ENCODE data around the gene PPP1R1A. TPM values are rescaled to one million over a fixed set of nuclear protein-coding genes. Genes with fewer than 3 reads are reported as not detected.
A peak's percentile ranks its signal among the peaks of the same experiment; 100 is the strongest.

The PPP1R1A gene
- total RNA-seq, 2 donors from 2014 or later = 12.5 to 16.1 TPM

DNA sequence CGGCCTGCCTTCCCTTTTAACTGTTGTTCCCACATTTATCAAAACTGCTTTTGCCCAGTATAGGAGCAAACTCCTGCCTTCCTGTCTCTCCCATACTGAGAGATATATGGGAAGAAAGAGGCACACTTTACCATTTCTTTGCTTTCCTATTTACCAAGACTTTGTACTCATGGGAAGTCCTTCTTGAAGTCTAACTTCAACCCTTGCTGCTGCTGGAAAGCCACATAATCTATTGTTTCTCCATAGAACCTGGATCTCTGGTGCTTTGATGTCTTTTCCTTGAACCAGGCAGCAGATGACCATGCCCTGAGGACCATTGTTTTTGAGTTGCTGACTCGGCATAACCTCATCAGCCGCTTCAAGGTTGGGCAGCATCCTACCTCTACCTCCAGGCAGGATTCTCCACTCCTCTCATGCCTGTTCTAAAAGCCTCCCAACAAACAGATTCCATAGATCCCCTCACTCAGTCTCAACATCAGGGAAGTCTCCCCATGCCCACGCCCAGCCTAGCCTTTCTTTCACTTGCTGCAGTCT is 18.4 kb downstream of the PPP1R1A start:
- Histone ChIP-seq H3K36me3 (ENCODE audit: control insufficient read depth, insufficient read depth, low read length) (no peaks in the 10 kb centered on the region), H3K9me3 (ENCODE audit: control insufficient read depth, low read length) (no peaks in the 10 kb centered on the region), H3K27me3 (ENCODE audit: control insufficient read depth, insufficient read depth, low read length, poor library complexity, severe bottlenecking) (no peaks in the 10 kb centered on the region), H3K27ac (ENCODE audit: low read depth, low read length) (peak overlapping the region; percentile 78), H3K4me1 (ENCODE audit: control insufficient read depth, insufficient read depth, low read length) (peaks cover 10% of the 10 kb centered on the region), H3K9ac (ENCODE audit: extremely low read depth, low read length, poor library complexity, severe bottlenecking) (no peak overlapping the region), H3K4me3 (ENCODE audit: low read length) (no peak overlapping the region)
- no peaks in the 10 kb centered on the region for H3K9me3 Mint-ChIP-seq
- H3K27me3 Mint-ChIP-seq (ENCODE audit: insufficient read depth) = peaks cover 12% of the 10 kb centered on the region
- WGBS, 2 experiments (ENCODE audit: insufficient coverage in 1 of 2, insufficient read length in 1 of 2) = 94 to 97% methylated on average over 4 of the region's 4 CpGs
- H3K36me3 Mint-ChIP-seq (ENCODE audit: low read depth) = no peaks in the 10 kb centered on the region
- TF ChIP-seq, protein P1, sequence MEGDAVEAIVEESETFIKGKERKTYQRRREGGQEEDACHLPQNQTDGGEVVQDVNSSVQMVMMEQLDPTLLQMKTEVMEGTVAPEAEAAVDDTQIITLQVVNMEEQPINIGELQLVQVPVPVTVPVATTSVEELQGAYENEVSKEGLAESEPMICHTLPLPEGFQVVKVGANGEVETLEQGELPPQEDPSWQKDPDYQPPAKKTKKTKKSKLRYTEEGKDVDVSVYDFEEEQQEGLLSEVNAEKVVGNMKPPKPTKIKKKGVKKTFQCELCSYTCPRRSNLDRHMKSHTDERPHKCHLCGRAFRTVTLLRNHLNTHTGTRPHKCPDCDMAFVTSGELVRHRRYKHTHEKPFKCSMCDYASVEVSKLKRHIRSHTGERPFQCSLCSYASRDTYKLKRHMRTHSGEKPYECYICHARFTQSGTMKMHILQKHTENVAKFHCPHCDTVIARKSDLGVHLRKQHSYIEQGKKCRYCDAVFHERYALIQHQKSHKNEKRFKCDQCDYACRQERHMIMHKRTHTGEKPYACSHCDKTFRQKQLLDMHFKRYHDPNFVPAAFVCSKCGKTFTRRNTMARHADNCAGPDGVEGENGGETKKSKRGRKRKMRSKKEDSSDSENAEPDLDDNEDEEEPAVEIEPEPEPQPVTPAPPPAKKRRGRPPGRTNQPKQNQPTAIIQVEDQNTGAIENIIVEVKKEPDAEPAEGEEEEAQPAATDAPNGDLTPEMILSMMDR (conservative IDR thresholded peaks at IDR 0.05) = no peak
- no peak overlapping the region for H3K4me3 Mint-ChIP-seq
- no peak for DNase-seq
- no peak overlapping the region for H3K27ac Mint-ChIP-seq
- peaks cover 19% of the 10 kb centered on the region for H3K4me1 Mint-ChIP-seq

DNA sequence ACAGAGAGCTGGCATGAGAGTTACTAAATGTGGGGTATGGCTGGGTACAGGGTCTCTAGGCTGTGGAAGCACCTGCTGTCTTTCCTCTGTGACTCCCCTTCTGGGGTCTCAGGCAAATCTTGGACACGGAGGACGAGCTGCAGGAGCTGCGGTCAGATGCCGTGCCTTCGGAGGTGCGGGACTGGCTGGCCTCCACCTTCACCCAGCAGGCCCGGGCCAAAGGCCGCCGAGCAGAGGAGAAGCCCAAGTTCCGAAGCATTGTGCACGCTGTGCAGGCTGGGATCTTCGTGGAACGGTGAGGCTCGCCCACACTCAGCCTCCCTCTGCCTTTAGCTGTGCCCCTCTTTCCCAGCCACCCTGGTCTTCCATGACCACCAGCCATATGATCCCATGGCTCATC is 19.4 kb downstream of the PPP1R1A start:
- H3K4me3 ChIP-seq (ENCODE audit: low read length) = no peak overlapping the region
- Mint-ChIP-seq H3K4me3 (no peak overlapping the region), H3K27me3 (ENCODE audit: insufficient read depth) (peaks cover 16% of the 10 kb centered on the region), H3K4me1 (peaks cover 23% of the 10 kb centered on the region), H3K27ac (no peak overlapping the region), H3K36me3 (ENCODE audit: low read depth) (no peaks in the 10 kb centered on the region), H3K9me3 (no peaks in the 10 kb centered on the region)
- WGBS, 2 experiments (ENCODE audit: insufficient coverage in 1 of 2, insufficient read length in 1 of 2) = 94 to 95% methylated on average over 10 to 14 of the region's 14 CpGs
- no peaks in the 10 kb centered on the region for H3K9me3 ChIP-seq (ENCODE audit: control insufficient read depth, low read length)
- H3K36me3 ChIP-seq (ENCODE audit: control insufficient read depth, insufficient read depth, low read length) = no peaks in the 10 kb centered on the region
- H3K9ac ChIP-seq (ENCODE audit: extremely low read depth, low read length, poor library complexity, severe bottlenecking) = no peak overlapping the region
- TF ChIP-seq, protein P1 (conservative IDR thresholded peaks at IDR 0.05) = no peak
- peaks cover 10% of the 10 kb centered on the region for H3K4me1 ChIP-seq (ENCODE audit: control insufficient read depth, insufficient read depth, low read length)
- H3K27me3 ChIP-seq (ENCODE audit: control insufficient read depth, insufficient read depth, low read length, poor library complexity, severe bottlenecking) = no peaks in the 10 kb centered on the region
- DNase-seq = peak; percentile 48
- H3K27ac ChIP-seq (ENCODE audit: low read depth, low read length) = no peak overlapping the region

DNA sequence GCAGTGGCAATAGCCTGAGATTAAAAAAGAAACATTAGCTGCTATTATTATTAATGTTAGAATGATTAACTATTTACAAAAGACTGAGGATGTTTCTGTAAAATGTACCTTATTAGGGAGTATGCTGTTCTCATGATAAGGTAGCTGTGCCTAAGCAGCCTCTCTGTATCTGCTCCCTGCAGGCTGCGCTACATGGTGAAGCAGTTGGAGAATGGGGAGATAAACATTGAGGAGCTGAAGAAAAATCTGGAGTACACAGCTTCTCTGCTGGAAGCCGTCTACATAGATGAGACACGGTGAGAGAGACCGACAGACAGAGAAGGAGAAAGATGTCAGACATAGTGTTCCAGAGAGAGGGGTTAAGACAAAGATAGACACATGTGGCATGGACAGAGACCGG is 21.7 kb downstream of the PPP1R1A start:
- TF ChIP-seq, protein P1 (conservative IDR thresholded peaks at IDR 0.05) = no peak
- no peak overlapping the region for H3K4me3 ChIP-seq (ENCODE audit: low read length)
- H3K27me3 ChIP-seq (ENCODE audit: control insufficient read depth, insufficient read depth, low read length, poor library complexity, severe bottlenecking) = no peaks in the 10 kb centered on the region
- no peaks in the 10 kb centered on the region for H3K9me3 ChIP-seq (ENCODE audit: control insufficient read depth, low read length)
- peaks cover 22% of the 10 kb centered on the region for H3K4me1 Mint-ChIP-seq
- peak overlapping the region; percentile 94 for H3K27ac ChIP-seq (ENCODE audit: low read depth, low read length)
- no peak overlapping the region for H3K27ac Mint-ChIP-seq
- no peaks in the 10 kb centered on the region for H3K9me3 Mint-ChIP-seq
- no peak for DNase-seq
- H3K4me1 ChIP-seq (ENCODE audit: control insufficient read depth, insufficient read depth, low read length) = peaks cover 10% of the 10 kb centered on the region
- no peak overlapping the region for H3K9ac ChIP-seq (ENCODE audit: extremely low read depth, low read length, poor library complexity, severe bottlenecking)
- H3K27me3 Mint-ChIP-seq (ENCODE audit: insufficient read depth) = peaks cover 29% of the 10 kb centered on the region
- no peak overlapping the region for H3K4me3 Mint-ChIP-seq
- H3K36me3 ChIP-seq (ENCODE audit: control insufficient read depth, insufficient read depth, low read length) = no peaks in the 10 kb centered on the region
- 72 to 78% methylated on average over 5 of the region's 5 CpGs for WGBS, 2 experiments (ENCODE audit: insufficient coverage in 1 of 2, insufficient read length in 1 of 2)
- H3K36me3 Mint-ChIP-seq (ENCODE audit: low read depth) = no peaks in the 10 kb centered on the region
